ENCODE data around the gene ZBTB40.

ZBTB40 gene

GRCh38 chr1:22426781-22427180 lies 24.9 kb upstream of the ZBTB40 start:
- DNase-seq (ENCODE audit: low read depth), result no peak

DNA sequence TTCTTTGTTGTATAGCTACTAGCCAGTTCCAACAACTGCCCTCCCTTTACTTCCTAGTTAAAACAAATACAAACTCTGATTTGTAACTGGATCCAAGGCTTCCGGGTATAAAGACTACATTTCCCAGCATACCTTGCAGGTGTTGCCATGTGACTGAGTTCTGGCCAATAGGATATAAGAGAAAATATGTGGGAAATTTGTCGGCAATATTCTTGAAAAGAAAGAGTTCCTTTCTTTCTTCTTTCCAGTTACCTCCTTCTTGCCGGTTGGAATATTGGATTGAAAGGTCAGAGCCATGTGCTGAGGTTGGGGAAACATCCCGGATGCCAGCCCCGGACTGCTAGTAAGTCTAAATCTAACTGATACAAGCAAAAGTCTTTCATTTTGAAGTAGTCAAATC lies 23.0 kb upstream of the ZBTB40 start:
- DNase-seq (ENCODE audit: low read depth), result no peak

GRCh38 chr1:22431965-22432364 lies 19.7 kb upstream of the ZBTB40 start:
- no peak for DNase-seq (ENCODE audit: low read depth)

DNA sequence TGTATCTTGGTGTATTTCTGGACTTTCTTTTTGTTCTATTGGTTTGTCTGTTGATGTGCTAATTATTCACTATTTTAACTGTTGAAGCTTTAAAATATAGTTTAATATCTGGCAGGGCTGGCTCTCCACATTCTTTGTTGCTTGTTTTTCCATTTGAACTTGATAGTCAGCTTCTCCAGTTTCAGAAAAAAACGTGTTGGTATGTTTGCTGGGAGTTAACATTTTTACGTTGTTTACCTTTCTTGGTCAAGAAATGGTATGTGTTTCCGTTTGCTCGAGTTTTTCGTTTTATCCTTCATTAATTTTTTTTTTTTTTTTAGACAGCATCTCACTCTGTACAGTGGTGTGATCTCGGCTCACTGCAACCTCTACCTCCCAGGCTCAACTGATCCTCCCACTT lies 16.9 kb upstream of the ZBTB40 start:
- DNase-seq (ENCODE audit: low read depth), result no peak

DNA sequence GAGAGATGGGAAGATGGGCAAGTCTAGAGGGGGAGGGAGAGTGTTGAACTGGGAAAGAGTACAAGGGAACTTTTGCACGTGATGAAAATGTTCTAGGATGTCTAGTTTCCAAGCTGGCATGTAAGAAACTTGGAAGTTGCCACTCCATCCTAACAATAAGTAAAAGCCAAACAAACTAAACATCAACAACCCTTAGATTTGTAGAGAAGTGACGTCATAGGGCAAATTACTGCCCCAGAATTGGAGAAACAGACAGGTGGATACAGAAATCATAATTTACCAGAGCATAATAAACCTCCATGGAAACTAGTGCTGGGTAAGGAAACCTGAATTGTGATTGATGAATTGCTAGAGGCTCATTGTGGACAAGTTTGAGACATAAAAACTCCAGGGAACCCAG lies 14.7 kb upstream of the ZBTB40 start:
- no peak for DNase-seq (ENCODE audit: low read depth)

- DNase-seq (ENCODE audit: low read depth), result no peak
Measured at GRCh38 chr1:22437573-22437972, 14.1 kb upstream of the ZBTB40 start.

- DNase-seq (ENCODE audit: low read depth), result no peak
Measured at GRCh38 chr1:22440582-22440981, 11.1 kb upstream of the ZBTB40 start.

GRCh38 chr1:22442212-22442894 lies 9.3 kb upstream of the ZBTB40 start:
- no peak for DNase-seq (ENCODE audit: low read depth)

DNA sequence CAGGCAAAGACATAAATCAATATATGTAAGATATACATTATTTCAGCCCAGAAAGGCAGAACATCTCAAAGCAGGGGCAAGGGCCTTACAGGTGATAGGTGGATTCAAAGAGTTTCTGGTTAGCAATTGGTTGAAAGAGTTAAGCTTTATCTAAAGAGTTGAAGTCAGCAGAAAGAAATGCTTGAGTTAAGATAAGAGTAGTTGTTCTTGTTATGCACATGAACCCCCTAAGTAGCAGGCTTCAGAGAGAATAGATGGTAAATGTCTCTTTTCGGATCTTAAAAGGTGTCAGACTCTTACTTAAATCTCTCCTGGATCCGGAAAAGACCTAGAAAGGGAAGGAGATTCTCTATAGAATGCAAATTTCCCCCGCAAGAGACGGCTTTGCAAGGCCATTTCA lies 8.3 kb upstream of the ZBTB40 start:
- DNase-seq (ENCODE audit: low read depth), result no peak

DNA sequence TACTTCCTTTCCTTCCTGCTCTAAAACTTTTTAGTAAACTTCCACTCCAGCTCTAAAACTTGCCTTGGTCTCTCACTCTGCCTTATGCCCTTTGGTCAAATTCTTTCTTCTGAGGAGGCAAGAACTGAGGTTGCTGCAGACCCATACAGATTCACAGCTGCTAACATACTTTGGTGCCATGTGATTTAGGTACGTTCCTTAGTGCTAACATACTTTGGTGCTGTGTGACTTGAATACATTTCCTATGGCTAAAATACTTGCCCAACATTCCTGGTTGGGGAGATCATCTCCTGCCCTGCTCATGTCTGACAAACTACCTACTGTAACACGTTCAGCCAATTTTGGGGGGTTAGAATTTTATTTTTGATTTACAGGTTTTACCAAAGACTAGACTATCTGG lies 6.8 kb upstream of the ZBTB40 start:
- no peak for DNase-seq (ENCODE audit: low read depth)

GRCh38 chr1:22447621-22448111 lies 4.0 kb upstream of the ZBTB40 start:
- DNase-seq (ENCODE audit: low read depth), result no peak

DNA sequence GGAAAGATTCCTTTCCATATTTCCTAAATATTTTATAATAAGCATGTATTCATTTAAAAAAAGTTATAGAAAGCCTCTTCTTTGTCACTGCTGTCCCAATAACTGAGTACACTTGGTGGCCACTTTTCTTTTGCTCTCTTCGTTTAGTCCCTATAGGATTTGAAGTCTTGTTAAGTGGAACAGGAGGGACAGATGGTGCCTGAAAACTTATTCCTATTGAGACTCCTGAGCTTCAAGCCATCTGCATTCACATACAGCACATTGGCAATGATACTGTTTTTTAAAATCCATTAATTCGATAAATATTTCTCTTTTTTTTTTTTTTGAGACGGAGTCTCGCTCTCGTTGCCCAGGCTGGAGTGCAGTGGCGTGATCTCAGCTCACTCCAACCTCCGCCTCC lies 2.0 kb upstream of the ZBTB40 start:
- DNase-seq (ENCODE audit: low read depth), result no peak

DNA sequence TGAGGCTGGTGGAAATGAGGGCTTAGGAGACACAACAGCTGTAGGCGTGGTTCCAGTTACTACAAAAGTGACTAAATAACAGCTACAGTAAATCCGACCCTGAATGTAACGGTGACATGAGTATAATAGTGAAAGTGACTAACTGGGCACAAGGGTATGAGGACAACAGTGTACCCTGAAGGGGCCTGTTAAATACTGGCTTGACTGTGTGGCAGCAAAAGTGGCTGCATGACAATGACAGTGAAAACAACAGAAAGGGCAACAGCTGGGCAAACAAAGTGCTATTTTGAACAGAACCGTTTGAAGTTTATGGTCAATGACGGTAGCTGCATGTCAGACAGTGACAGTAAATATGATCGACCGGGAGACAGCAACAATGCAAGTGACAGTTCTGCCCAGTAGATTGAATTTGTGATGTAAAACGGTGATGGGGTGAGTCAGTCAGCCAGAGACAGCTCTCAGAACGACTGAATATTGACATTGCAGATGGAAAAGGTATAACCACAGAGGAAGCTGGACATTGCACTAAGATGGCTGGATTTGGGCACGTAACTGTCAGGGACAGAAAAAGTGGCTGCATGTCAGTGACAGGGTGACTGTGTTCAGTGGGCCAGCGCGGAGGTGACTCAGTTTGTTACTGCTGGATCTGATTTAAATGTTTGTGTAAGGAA lies 1.2 kb upstream of the ZBTB40 start:
- DNase-seq (ENCODE audit: low read depth), result no peak

- DNase-seq (ENCODE audit: low read depth), result no peak
Measured at GRCh38 chr1:22452481-22452957, 868 bp downstream of the ZBTB40 start.

- DNase-seq (ENCODE audit: low read depth), result no peak
Measured at GRCh38 chr1:22453181-22453580, 1.5 kb downstream of the ZBTB40 start.

GRCh38 chr1:22454476-22455056 lies 2.9 kb downstream of the ZBTB40 start:
- no peak for DNase-seq (ENCODE audit: low read depth)

- DNase-seq (ENCODE audit: low read depth), result no peak
Measured at GRCh38 chr1:22457345-22457744, 5.7 kb downstream of the ZBTB40 start.

DNA sequence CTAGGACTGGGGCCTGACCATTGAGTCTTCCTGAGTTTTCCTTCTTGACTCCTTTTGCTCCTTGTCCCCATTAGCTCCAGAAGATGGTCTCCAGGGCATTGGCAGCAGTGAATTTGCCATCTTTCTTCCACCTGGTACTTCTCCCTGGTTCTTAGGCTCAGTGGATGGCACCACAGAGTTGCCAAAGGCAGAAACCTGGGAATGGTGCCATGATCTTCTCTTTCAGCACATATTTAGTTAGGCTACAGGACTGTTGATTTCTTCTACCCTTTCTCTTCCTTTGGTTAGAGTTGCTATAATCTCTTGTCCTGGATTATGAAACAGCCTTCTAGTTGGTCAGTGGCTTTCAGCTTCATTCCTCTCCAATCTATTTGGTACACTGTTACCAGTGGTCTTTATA lies 6.2 kb downstream of the ZBTB40 start:
- DNase-seq (ENCODE audit: low read depth), result no peak

GRCh38 chr1:22461100-22461499 lies 9.4 kb downstream of the ZBTB40 start:
- DNase-seq (ENCODE audit: low read depth), result no peak

GRCh38 chr1:22461678-22462527 lies 10.3 kb downstream of the ZBTB40 start:
- no peak for DNase-seq (ENCODE audit: low read depth)

DNA sequence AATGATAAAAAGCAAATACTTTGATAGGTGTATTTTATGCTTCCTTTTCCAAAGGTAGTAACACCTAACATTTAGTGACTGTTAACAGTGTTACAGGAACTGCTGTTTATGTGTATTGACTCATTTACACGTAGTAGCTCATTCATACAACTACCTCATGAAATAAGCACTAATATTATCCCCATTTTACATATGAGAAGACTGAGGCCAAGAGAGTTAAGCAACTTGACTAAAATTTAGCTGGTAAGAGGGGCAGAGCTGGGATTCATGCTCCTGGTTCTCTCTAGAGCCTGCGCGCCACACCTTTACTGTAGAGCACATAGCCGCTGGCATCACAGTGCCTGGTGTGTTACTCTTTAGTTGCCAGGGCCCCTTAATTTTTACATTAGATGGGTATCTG lies 11.3 kb downstream of the ZBTB40 start:
- DNase-seq (ENCODE audit: low read depth), result no peak

- DNase-seq (ENCODE audit: low read depth), result no peak
Measured at GRCh38 chr1:22465015-22465565, 13.4 kb downstream of the ZBTB40 start.

Data from non-pigmented ciliary epithelial cell (primary cell).